ENCODE measurements around the gene ADAMTS19. TPM values are rescaled to one million over a fixed set of nuclear protein-coding genes. Genes with fewer than 3 reads are reported as not detected.

Gene ADAMTS19
- total and polyA plus RNA-seq, 2 of the 8 experiments (the other 6 are each of a cell fraction or from before 2014, with no cell fraction given) = 17.3 to 28.8 TPM

DNA sequence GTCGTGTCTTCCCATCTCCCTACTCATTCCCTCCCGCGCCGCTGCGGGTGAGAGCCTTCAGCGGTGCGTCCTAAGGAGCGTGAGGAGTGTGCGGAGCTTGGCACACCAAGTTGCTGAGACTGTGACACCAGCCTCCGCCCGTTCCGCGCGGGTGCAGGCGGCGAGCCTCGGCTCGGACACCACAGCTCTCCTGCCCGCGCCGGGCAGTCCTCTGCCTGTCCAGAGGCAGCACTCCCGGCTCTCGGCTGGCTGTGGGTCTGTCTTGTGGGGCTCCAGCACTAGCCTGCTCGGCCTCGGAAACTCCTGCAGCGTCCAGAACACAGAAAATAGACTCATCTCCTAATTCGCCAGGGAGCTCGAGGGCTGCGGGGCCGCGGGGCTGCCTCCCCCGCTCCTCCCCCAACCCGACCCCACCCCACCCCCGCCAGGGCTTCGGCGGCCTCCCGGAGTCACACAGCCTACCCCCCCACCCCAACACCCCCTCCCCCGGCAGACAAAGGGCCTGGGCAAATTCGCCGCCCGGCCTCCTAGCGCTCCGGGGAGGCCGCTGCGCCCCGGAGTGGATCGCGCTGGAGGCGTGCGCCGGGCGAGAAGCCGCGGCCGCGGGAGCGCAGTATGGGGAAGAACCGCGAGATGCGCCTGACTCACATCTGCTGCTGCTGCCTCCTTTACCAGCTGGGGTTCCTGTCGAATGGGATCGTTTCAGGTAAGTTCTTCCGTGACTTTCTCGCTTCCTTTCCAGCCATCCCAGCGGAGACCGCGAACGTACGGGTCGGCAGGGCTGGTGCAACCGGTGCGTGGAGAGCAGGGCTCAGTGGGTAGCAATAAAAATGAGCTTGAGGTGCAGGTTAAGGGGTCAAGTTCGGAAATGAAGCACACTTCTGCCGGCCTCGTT lies at the start of gene ADAMTS19 (continued):
- no peak; a peak in 1 of 4 replicates for TF ChIP-seq HDAC2 (IDR thresholded peaks at IDR 0.05; ENCODE audit: borderline replicate concordance in 1 of 2, low read depth in 2 of 2, low read length in 2 of 2)
- TF ChIP-seq RNF2 (IDR thresholded peaks at IDR 0.05; ENCODE audit: borderline replicate concordance, low read depth, low read length, missing control alignments, poor library complexity, severe bottlenecking) = no peak
- no peak for TF ChIP-seq YY1 (IDR thresholded peaks at IDR 0.05; ENCODE audit: low read depth, low read length)
- TF ChIP-seq CTBP2 (IDR thresholded peaks at IDR 0.05; ENCODE audit: borderline replicate concordance, insufficient read depth, insufficient read length, low read length) = no peak
- no peak for TF ChIP-seq NANOG (IDR thresholded peaks at IDR 0.05; ENCODE audit: insufficient read depth, low read depth, low read length, poor library complexity, severe bottlenecking)
- TF ChIP-seq POLR2AphosphoS5 (IDR thresholded peaks at IDR 0.05; ENCODE audit: low read depth, low read length) = peak; percentile 57; the same call in 1 of the 2 replicates
- TF ChIP-seq RAD21 (IDR thresholded peaks at IDR 0.05 in 1 of 2, conservative IDR thresholded peaks at IDR 0.05 in 1 of 2; ENCODE audit: low read depth in 2 of 2, low read length in 2 of 2) = no peak
- TF ChIP-seq EP300 (IDR thresholded peaks at IDR 0.05; ENCODE audit: borderline replicate concordance in 1 of 2, low read depth in 2 of 2, low read length in 2 of 2) = no peak
- TF ChIP-seq, protein P1, sequence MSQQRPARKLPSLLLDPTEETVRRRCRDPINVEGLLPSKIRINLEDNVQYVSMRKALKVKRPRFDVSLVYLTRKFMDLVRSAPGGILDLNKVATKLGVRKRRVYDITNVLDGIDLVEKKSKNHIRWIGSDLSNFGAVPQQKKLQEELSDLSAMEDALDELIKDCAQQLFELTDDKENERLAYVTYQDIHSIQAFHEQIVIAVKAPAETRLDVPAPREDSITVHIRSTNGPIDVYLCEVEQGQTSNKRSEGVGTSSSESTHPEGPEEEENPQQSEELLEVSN (IDR thresholded peaks at IDR 0.05) = peak; percentile 43
- TF ChIP-seq, protein P2, sequence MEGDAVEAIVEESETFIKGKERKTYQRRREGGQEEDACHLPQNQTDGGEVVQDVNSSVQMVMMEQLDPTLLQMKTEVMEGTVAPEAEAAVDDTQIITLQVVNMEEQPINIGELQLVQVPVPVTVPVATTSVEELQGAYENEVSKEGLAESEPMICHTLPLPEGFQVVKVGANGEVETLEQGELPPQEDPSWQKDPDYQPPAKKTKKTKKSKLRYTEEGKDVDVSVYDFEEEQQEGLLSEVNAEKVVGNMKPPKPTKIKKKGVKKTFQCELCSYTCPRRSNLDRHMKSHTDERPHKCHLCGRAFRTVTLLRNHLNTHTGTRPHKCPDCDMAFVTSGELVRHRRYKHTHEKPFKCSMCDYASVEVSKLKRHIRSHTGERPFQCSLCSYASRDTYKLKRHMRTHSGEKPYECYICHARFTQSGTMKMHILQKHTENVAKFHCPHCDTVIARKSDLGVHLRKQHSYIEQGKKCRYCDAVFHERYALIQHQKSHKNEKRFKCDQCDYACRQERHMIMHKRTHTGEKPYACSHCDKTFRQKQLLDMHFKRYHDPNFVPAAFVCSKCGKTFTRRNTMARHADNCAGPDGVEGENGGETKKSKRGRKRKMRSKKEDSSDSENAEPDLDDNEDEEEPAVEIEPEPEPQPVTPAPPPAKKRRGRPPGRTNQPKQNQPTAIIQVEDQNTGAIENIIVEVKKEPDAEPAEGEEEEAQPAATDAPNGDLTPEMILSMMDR (IDR thresholded peaks at IDR 0.05; ENCODE audit: control extremely low read depth in 1 of 3, insufficient read depth in 1 of 3, low read depth in 1 of 3, low read length in 3 of 3) = no peak
- TF ChIP-seq SRF (IDR thresholded peaks at IDR 0.05; ENCODE audit: low read depth, low read length) = no peak
- TF ChIP-seq CREB1 (IDR thresholded peaks at IDR 0.05) = no peak
- TF ChIP-seq EGR1 (IDR thresholded peaks at IDR 0.05; ENCODE audit: borderline replicate concordance, low read depth, low read length) = no peak
- TF ChIP-seq, protein P3, sequence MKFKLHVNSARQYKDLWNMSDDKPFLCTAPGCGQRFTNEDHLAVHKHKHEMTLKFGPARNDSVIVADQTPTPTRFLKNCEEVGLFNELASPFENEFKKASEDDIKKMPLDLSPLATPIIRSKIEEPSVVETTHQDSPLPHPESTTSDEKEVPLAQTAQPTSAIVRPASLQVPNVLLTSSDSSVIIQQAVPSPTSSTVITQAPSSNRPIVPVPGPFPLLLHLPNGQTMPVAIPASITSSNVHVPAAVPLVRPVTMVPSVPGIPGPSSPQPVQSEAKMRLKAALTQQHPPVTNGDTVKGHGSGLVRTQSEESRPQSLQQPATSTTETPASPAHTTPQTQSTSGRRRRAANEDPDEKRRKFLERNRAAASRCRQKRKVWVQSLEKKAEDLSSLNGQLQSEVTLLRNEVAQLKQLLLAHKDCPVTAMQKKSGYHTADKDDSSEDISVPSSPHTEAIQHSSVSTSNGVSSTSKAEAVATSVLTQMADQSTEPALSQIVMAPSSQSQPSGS (IDR thresholded peaks at IDR 0.05; ENCODE audit: low read length) = no peak
- TF ChIP-seq FOSL1 (IDR thresholded peaks at IDR 0.05; ENCODE audit: insufficient read depth, low read depth, low read length) = no peak
- TF ChIP-seq PHF8 (conservative IDR thresholded peaks at IDR 0.05; ENCODE audit: low read depth, low read length) = peak; percentile 15
